Spleen (tissue), 11 donors: ENCODE results near the gene PRRG2. TPM values are rescaled to one million over a fixed set of nuclear protein-coding genes. Genes with fewer than 3 reads are reported as not detected.

Experiments used
- DNase-seq: peaks from one replicate; pipeline ENCODE4 v3.0.0-alpha.2; 2020
- H3K27ac ChIP-seq, 8 donors: fragments of 200-600 bp; sonication (generic) in 7 of 8; 1 replicate in 4 of 8; 2 replicates in 4 of 8; pipeline versions ENCODE4 v1.5.0 to v1.8.0; 2016 to 2021; ENCODE audit warnings: inconsistent platforms in 4 of 8, mild to moderate bottlenecking in 4 of 8, moderate library complexity in 1 of 8
- H3K27me3 ChIP-seq, 7 donors: fragments of 200-600 bp; sonication (generic) in 6 of 7; replicated peaks in 1 of 7; 1 replicate in 4 of 7; 2 replicates in 3 of 7; pipeline versions ENCODE4 v1.5.0 to v1.8.0; 2016 to 2021; ENCODE audit warnings: inconsistent platforms in 3 of 7, mild to moderate bottlenecking in 1 of 7
- H3K36me3 ChIP-seq, 6 donors: fragments of 200-600 bp; sonication (generic) in 5 of 6; 1 replicate in 4 of 6; 2 replicates in 2 of 6; pipeline versions ENCODE4 v1.5.0 to v1.8.0; 2016 to 2021; ENCODE audit warnings: inconsistent platforms in 2 of 6
- H3K4me1 ChIP-seq, 6 donors: fragments of 200-600 bp; sonication (generic) in 5 of 6; 1 replicate in 3 of 6; 2 replicates in 3 of 6; pipeline versions ENCODE4 v1.5.0 to v1.8.0; 2016 to 2021; ENCODE audit warnings: inconsistent platforms in 3 of 6
- H3K4me3 ChIP-seq, 8 donors: fragments of 200-600 bp; sonication (generic) in 7 of 8; 1 replicate in 4 of 8; 2 replicates in 4 of 8; pipeline versions ENCODE4 v1.5.0 to v1.8.0; 2016 to 2021; ENCODE audit warnings: inconsistent platforms in 4 of 8, mild to moderate bottlenecking in 4 of 8, moderate library complexity in 2 of 8
- H3K9me3 ChIP-seq, 8 donors: fragments of 200-600 bp; sonication (generic) in 7 of 8; 1 replicate in 4 of 8; 2 replicates in 4 of 8; pipeline versions ENCODE4 v1.5.0 to v1.8.0; 2016 to 2021; ENCODE audit warnings: inconsistent platforms in 4 of 8
- CTCF ChIP-seq, 11 experiments: fragments of 200-600 bp in 7 of 11; fragments of 450-650 bp in 4 of 11; sonication (generic) in 4 of 11; IDR thresholded peaks in 8 of 11; conservative IDR thresholded peaks in 3 of 11; 1 replicate in 7 of 11; 2 replicates in 4 of 11; pipeline versions ENCODE4 v1.4.0 to v1.8.0; 2016 to 2021; ENCODE audit warnings: antibody characterized with exemption in 11 of 11, inconsistent platforms in 4 of 11, mild to moderate bottlenecking in 1 of 11
- POLR2A ChIP-seq, 3 donors: fragments of 450-650 bp; IDR thresholded peaks; one replicate each; pipeline ENCODE4 v1.5.1; 2017; ENCODE audit warnings: antibody characterized with exemption in 3 of 3, mild to moderate bottlenecking in 1 of 3
- POLR2AphosphoS5 ChIP-seq, 3 donors: sonication (generic); formaldehyde crosslinking; IDR thresholded peaks; one replicate each; pipeline ENCODE4 v1.5.1; 2017; ENCODE audit warnings: antibody characterized with exemption in 3 of 3
- WGBS, 5 donors: extraction: QIAGEN DNeasy Blood & Tissue Kit in 3 of 5; methylation state at CpG; one replicate each; pipeline versions ENCODE4 v1.1.5 to v1.1.7; 2013 to 2018; 5-methylcytosine and 5-hydroxymethylcytosine counted together
- intact Hi-C: fragments of 100-400 bp; cut with DNase I; formaldehyde crosslinking; loops from one replicate; pipeline ENCODE4 v1.15.0; 2023; ENCODE audit warnings: low total_unique reads
- polyA plus RNA-seq, 3 donors: library from polyadenylated mRNA; stranded (reverse); fragments of 200-250 nt; gene quantifications; one replicate each; pipeline ENCODE4 v1.2.1, GENCODE V29; 2013
- total RNA-seq, 7 donors: library from RNA; depleted of rRNA in 3 of 7; stranded (reverse); fragments of >200 nt in 3 of 7; fragmentation: NEBNext Ultra II Directional in 4 of 7; extraction: Animal tissue kit (Norgen Biotek cat#: 25700) in 4 of 7; gene quantifications; one replicate each; pipeline versions ENCODE4 v1.1.0 to v1.2.1, GENCODE V29; 2016 to 2021
- donor health status: healthy with polysubstance abuse.
- donor health status: DM: no; HTN: no; CAD: no; lungs with moderate emphysema.
- donor health status: DM: no; HTN: no; CAD: no.
- donor health status: Bipolar disorder and iron deficiency.
- donor health status: healthy.
- donor health status: DM: no; HTN: no; CAD: no.
- donor health status: DM: yes; HTN: yes; CAD: no.

PRRG2 gene
- total and polyA plus RNA-seq, 10 donors: 0.37 to 7.9 (median 1.3) TPM

GRCh38 chr19:49564616-49565045 lies 16.5 kb upstream of the PRRG2 start:
- H3K4me1 ChIP-seq: peaks cover 16 to 100% (median 86%) of the 10 kb centered on the region in 6 donors
- no peak overlapping the region for H3K4me3 ChIP-seq
- intact Hi-C loops: loop anchor here (5.0 kb wide), 1 partner anchor 57 kb away; no protein-coding TSS in a partner anchor
- TF ChIP-seq POLR2AphosphoS5 (IDR thresholded peaks at IDR 0.05): no peak
- no peak for TF ChIP-seq CTCF (IDR thresholded peaks at IDR 0.05 in 8 of 11, conservative IDR thresholded peaks at IDR 0.05 in 3 of 11)
- no peak for TF ChIP-seq POLR2A (IDR thresholded peaks at IDR 0.05)
- peaks cover 0 to 40% (median 4%) of the 10 kb centered on the region in 6 donors for H3K36me3 ChIP-seq
- peak overlapping the region in 6 of 8 donors; percentile 0 to 76 (median 47) for H3K27ac ChIP-seq
- H3K9me3 ChIP-seq: no peaks in the 10 kb centered on the region
- WGBS, 5 donors: 83 to 90% (median 87%) methylated on average over 6 of the region's 6 CpGs
- no peak for DNase-seq
- H3K27me3 ChIP-seq: no peaks in the 10 kb centered on the region

- Histone ChIP-seq H3K4me1 (peaks cover 22 to 100% (median 87%) of the 10 kb centered on the region in 6 donors), H3K36me3 (peaks cover 0 to 33% (median 0%) of the 10 kb centered on the region in 6 donors), H3K27ac (peak overlapping the region in 6 of 8 donors; percentile 0 to 76 (median 47)), H3K9me3 (no peaks in the 10 kb centered on the region), H3K27me3 (no peaks in the 10 kb centered on the region), H3K4me3 (no peak overlapping the region)
- no peak for TF ChIP-seq POLR2AphosphoS5 (IDR thresholded peaks at IDR 0.05)
- TF ChIP-seq CTCF (IDR thresholded peaks at IDR 0.05 in 8 of 11, conservative IDR thresholded peaks at IDR 0.05 in 3 of 11): no peak
- TF ChIP-seq POLR2A (IDR thresholded peaks at IDR 0.05): no peak
- 36 to 59% (median 56%) methylated on average over 4 of the region's 4 CpGs for WGBS, 5 donors
- DNase-seq: no peak
- intact Hi-C loops: loop anchor here (5.0 kb wide), 1 partner anchor 58 kb away; no protein-coding TSS in a partner anchor
Observed at GRCh38 chr19:49565261-49565660, 15.9 kb upstream of the PRRG2 start.

DNA sequence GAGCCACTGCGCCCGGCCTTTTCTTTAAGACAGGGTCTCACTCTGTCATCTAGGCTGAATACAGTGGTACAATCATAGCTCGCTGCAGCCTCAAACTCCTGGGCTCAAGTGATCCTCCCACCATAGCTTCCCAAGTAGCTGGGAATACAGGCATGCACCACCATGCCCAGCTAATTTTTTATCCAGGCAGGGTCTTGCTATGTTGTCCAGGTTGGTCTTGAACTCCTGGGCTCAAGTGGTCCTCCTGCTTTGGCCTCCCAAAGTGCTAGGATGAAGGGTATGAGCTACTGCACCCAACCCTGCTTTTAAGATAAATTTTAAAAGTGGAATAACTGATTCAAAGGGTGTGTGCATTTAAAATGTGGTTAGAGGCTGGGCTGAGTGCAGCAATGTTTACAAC lies 14.8 kb upstream of the PRRG2 start:
- H3K9me3 ChIP-seq: no peaks in the 10 kb centered on the region
- intact Hi-C loops: loop anchor here (5.0 kb wide), 1 partner anchor 59 kb away; no protein-coding TSS in a partner anchor
- no peak overlapping the region for H3K4me3 ChIP-seq
- DNase-seq: no peak
- H3K36me3 ChIP-seq: peaks cover 0 to 29% (median 0%) of the 10 kb centered on the region in 6 donors
- no peaks in the 10 kb centered on the region for H3K27me3 ChIP-seq
- 96 to 100% (median 98%) methylated on average over 3 of the region's 3 CpGs for WGBS, 5 donors
- no peak for TF ChIP-seq CTCF (IDR thresholded peaks at IDR 0.05 in 8 of 11, conservative IDR thresholded peaks at IDR 0.05 in 3 of 11)
- H3K4me1 ChIP-seq: peaks cover 23 to 100% (median 88%) of the 10 kb centered on the region in 6 donors
- H3K27ac ChIP-seq: peak overlapping the region in 4 of 8 donors; percentile 7 to 76 (median 60)

GRCh38 chr19:49567861-49568441 lies 13.2 kb upstream of the PRRG2 start:
- no peak for DNase-seq
- Histone ChIP-seq H3K27me3 (no peaks in the 10 kb centered on the region), H3K4me3 (no peak overlapping the region), H3K4me1 (peaks cover 20 to 92% (median 76%) of the 10 kb centered on the region in 6 donors), H3K9me3 (no peaks in the 10 kb centered on the region), H3K36me3 (peaks cover 0 to 19% (median under 1%) of the 10 kb centered on the region in 6 donors), H3K27ac (peak overlapping the region in 7 of 8 donors; percentile 13 to 76 (median 60))
- intact Hi-C loops: loop anchor here (5.0 kb wide), 1 partner anchor 61 kb away; no protein-coding TSS in a partner anchor
- 48 to 55% (median 54%) methylated on average over 9 of the region's 9 CpGs for WGBS, 5 donors
- no peak for TF ChIP-seq CTCF (IDR thresholded peaks at IDR 0.05 in 8 of 11, conservative IDR thresholded peaks at IDR 0.05 in 3 of 11)
- peak in 1 of 3 donors; percentile 55 for TF ChIP-seq POLR2AphosphoS5 (IDR thresholded peaks at IDR 0.05)
- no peak for TF ChIP-seq POLR2A (IDR thresholded peaks at IDR 0.05)
